DOHH2 (cell line): ENCODE results near the gene TTYH1.

Experiments used
- H3F3A ChIP-seq: fragments of 200-600 bp; sonication (generic), shearing (Covaris generic); 2 replicates; pipeline ENCODE4 v1.6.0; 2016; ENCODE audit warnings: antibody characterized with exemption, mild to moderate bottlenecking; ENCODE audit not compliant: control insufficient read depth, insufficient read depth
- H3K27ac ChIP-seq: fragments of 200-600 bp; sonication (generic); 2 replicates; pipeline ENCODE4 v1.5.1; 2014; ENCODE audit warnings: low read depth, mild to moderate bottlenecking, low read length, moderate library complexity
- H3K27me3 ChIP-seq: fragments of 200-600 bp; sonication (generic); 2 replicates; pipeline ENCODE4 v1.6.1; 2014; ENCODE audit warnings: mild to moderate bottlenecking, low read length, mixed read lengths; ENCODE audit not compliant: control insufficient read depth
- H3K36me3 ChIP-seq: fragments of 200-600 bp; sonication (generic); 2 replicates; pipeline ENCODE4 v1.6.1; 2014; ENCODE audit warnings: mild to moderate bottlenecking, low read length, moderate library complexity, mixed read lengths; ENCODE audit not compliant: control insufficient read depth
- H3K4me1 ChIP-seq: fragments of 200-600 bp; sonication (generic); 2 replicates; pipeline ENCODE4 v1.6.1; 2014; ENCODE audit warnings: mild to moderate bottlenecking, low read length, mixed read lengths; ENCODE audit not compliant: control insufficient read depth
- H3K4me2 ChIP-seq: fragments of 200-600 bp; sonication (generic); 2 replicates; pipeline ENCODE4 v1.6.0; 2014; ENCODE audit warnings: mild to moderate bottlenecking, low read length, moderate library complexity
- H3K4me3 ChIP-seq: fragments of 200-600 bp; sonication (generic); 2 replicates; pipeline ENCODE4 v1.5.1; 2014; ENCODE audit warnings: mild to moderate bottlenecking, low read length, mixed read lengths
- H3K79me2 ChIP-seq: fragments of 200-600 bp; sonication (generic); 2 replicates; pipeline ENCODE4 v1.6.1; 2014; ENCODE audit warnings: mild to moderate bottlenecking, low read length, mixed read lengths; ENCODE audit not compliant: control insufficient read depth
- H3K9me2 ChIP-seq: fragments of 200-600 bp; sonication (generic); replicated peaks from 2 replicates; pipeline ENCODE4 v1.6.1; 2014; ENCODE audit warnings: mild to moderate bottlenecking, low read length, mixed read lengths; ENCODE audit not compliant: control insufficient read depth
- H3K9me3 ChIP-seq: fragments of 200-600 bp; sonication (generic); 2 replicates; pipeline ENCODE4 v1.6.1; 2014; ENCODE audit warnings: antibody characterized with exemption, low read length, mixed read lengths; ENCODE audit not compliant: control insufficient read depth, insufficient read depth
- H4K20me1 ChIP-seq: fragments of 200-600 bp; sonication (generic); 2 replicates; pipeline ENCODE4 v1.6.0; 2014; ENCODE audit warnings: low read depth, mild to moderate bottlenecking, antibody characterized with exemption, low read length, moderate library complexity; ENCODE audit not compliant: control insufficient read depth, insufficient read depth
- EZH2phosphoT487 ChIP-seq: fragments of 200-600 bp; sonication (generic); IDR thresholded peaks from 2 replicates; pipeline ENCODE4 v1.6.1; 2017; ENCODE audit warnings: borderline replicate concordance, mild to moderate bottlenecking, antibody characterized with exemption, low read length, moderate library complexity, mixed read lengths
- TF ChIP-seq, protein P1 (sequence below): fragments of 200-600 bp; sonication (generic); IDR thresholded peaks from one replicate; pipeline ENCODE4 v1.5.1; 2014; ENCODE audit warnings: antibody characterized with exemption, mild to moderate bottlenecking, low read depth, low read length; ENCODE audit not compliant: poor library complexity, severe bottlenecking

Gene TTYH1

DNA sequence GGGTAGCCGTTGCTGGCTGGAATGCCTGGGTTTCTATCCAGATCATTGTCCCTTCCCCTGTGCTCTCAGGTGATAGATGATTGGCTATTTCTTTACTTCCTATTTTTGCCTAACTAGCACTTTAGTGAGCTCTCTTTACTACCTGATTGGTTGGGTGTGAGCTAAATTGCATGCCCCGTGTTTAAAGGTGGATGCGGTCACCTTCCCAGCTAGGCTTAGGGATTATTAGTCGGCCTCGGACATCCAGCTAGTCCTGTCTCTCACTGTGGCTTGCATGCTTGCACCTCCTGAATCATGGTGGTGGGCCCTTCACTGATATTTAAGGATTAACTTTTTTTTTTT is 10.1 kb downstream of the TTYH1 start:
- H4K20me1 ChIP-seq = no peaks in the 10 kb centered on the region
- no peaks in the 10 kb centered on the region for H3K79me2 ChIP-seq
- H3K4me3 ChIP-seq = no peak overlapping the region
- H3K27me3 ChIP-seq = peaks cover 13% of the 10 kb centered on the region
- no peaks in the 10 kb centered on the region for H3K36me3 ChIP-seq
- no peaks in the 10 kb centered on the region for H3F3A ChIP-seq
- H3K9me3 ChIP-seq = no peaks in the 10 kb centered on the region
- no peak overlapping the region for H3K4me2 ChIP-seq
- TF ChIP-seq EZH2phosphoT487 = no peak
- TF ChIP-seq, protein P1, sequence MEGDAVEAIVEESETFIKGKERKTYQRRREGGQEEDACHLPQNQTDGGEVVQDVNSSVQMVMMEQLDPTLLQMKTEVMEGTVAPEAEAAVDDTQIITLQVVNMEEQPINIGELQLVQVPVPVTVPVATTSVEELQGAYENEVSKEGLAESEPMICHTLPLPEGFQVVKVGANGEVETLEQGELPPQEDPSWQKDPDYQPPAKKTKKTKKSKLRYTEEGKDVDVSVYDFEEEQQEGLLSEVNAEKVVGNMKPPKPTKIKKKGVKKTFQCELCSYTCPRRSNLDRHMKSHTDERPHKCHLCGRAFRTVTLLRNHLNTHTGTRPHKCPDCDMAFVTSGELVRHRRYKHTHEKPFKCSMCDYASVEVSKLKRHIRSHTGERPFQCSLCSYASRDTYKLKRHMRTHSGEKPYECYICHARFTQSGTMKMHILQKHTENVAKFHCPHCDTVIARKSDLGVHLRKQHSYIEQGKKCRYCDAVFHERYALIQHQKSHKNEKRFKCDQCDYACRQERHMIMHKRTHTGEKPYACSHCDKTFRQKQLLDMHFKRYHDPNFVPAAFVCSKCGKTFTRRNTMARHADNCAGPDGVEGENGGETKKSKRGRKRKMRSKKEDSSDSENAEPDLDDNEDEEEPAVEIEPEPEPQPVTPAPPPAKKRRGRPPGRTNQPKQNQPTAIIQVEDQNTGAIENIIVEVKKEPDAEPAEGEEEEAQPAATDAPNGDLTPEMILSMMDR = no peak
- no peaks in the 10 kb centered on the region for H3K4me1 ChIP-seq
- H3K27ac ChIP-seq = no peak overlapping the region
- H3K9me2 ChIP-seq = no peaks in the 10 kb centered on the region

- no peak overlapping the region for H3K4me2 ChIP-seq
- peaks cover 14% of the 10 kb centered on the region for H3K27me3 ChIP-seq
These were observed 11.1 kb downstream of the TTYH1 start for GRCh38 chr19:54426291-54426931.

DNA sequence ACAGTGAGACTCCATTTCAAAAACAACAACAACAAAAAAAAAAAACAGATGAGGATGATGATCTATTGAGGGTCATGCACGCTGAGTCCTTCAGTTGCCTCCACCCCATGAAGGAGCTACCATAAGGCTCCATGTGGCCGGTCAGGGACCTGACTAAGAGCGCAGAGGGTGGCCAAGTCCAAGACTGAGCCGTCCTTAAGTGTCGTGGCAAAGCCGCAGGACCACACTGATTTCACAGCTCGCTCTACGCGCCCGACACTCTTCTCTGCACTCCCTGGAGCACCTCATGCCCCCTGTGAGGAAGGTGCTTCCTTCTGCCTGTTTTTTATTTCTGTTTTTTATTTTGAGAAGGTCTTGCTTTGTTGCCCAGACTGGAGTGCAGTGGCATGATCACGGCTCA is 12.3 kb downstream of the TTYH1 start:
- Histone ChIP-seq H3F3A (no peaks in the 10 kb centered on the region), H3K27ac (no peak overlapping the region), H3K9me2 (no peaks in the 10 kb centered on the region), H3K27me3 (peaks cover 13% of the 10 kb centered on the region), H3K4me1 (peaks cover 2% of the 10 kb centered on the region; the same call in 1 of the 2 replicates), H3K36me3 (no peaks in the 10 kb centered on the region), H3K79me2 (no peaks in the 10 kb centered on the region), H3K9me3 (no peaks in the 10 kb centered on the region), H4K20me1 (peaks cover 3% of the 10 kb centered on the region; the same call in 1 of the 2 replicates), H3K4me3 (no peak overlapping the region), H3K4me2 (no peak overlapping the region)
- TF ChIP-seq, protein P1 = no peak
- no peak for TF ChIP-seq EZH2phosphoT487

More at GRCh38 chr19:54426291-54426931, 11.1 kb downstream of the TTYH1 start:
- no peaks in the 10 kb centered on the region for H3K9me3 ChIP-seq
- no peaks in the 10 kb centered on the region for H3K9me2 ChIP-seq
- no peak overlapping the region for H3K4me3 ChIP-seq
- TF ChIP-seq EZH2phosphoT487 = no peak
- TF ChIP-seq, protein P1 = no peak
- no peaks in the 10 kb centered on the region for H3F3A ChIP-seq
- no peaks in the 10 kb centered on the region for H3K79me2 ChIP-seq
- peaks cover under 1% of the 10 kb centered on the region; the same call in 1 of the 2 replicates for H4K20me1 ChIP-seq
- H3K4me1 ChIP-seq = peaks cover 2% of the 10 kb centered on the region; the same call in 1 of the 2 replicates
- H3K36me3 ChIP-seq = no peaks in the 10 kb centered on the region
- H3K27ac ChIP-seq = no peak overlapping the region
